Thoracic aorta (tissue), 2 donors: ENCODE results near the gene MYCBP2. TPM values are rescaled to one million over a fixed set of nuclear protein-coding genes. Genes with fewer than 3 reads are reported as not detected.

Source experiments
- ATAC-seq: fragments of 150-250 bp; one replicate; pipeline ENCODE4 v1.8.0; 2017; ENCODE audit warnings: low read depth; ENCODE audit not compliant: insufficient number of reproducible peaks, low FRiP score
- DNase-seq: peaks from one replicate; pipeline ENCODE4 v3.0.0-alpha.2; 2020; ENCODE audit warnings: low spot score
- H3K27ac ChIP-seq, 2 donors: fragments of 200-600 bp; sonication (generic); 1 replicate in 1 of 2; 2 replicates in 1 of 2; pipeline ENCODE4 v1.5.1; 2016; ENCODE audit warnings: mild to moderate bottlenecking in 2 of 2, moderate library complexity in 2 of 2
- H3K27me3 ChIP-seq: fragments of 200-600 bp; sonication (generic); replicated peaks from 2 replicates; pipeline ENCODE4 v1.6.0; 2016; ENCODE audit warnings: mild to moderate bottlenecking; ENCODE audit not compliant: insufficient read depth
- H3K36me3 ChIP-seq: fragments of 200-600 bp; sonication (generic); one replicate; pipeline ENCODE4 v1.5.1; 2016
- H3K4me1 ChIP-seq, 2 donors: fragments of 200-600 bp; sonication (generic); 1 replicate in 1 of 2; 2 replicates in 1 of 2; pipeline versions ENCODE4 v1.5.1 to v1.6.0; 2016; ENCODE audit warnings: low read depth in 2 of 2, mild to moderate bottlenecking in 1 of 2; ENCODE audit not compliant: control insufficient read depth in 1 of 2
- H3K4me3 ChIP-seq: fragments of 200-600 bp; sonication (generic); 2 replicates; pipeline ENCODE4 v1.5.1; 2016; ENCODE audit warnings: mild to moderate bottlenecking
- H3K9me3 ChIP-seq: fragments of 200-600 bp; sonication (generic); 2 replicates; pipeline ENCODE4 v1.5.1; 2016
- total RNA-seq, 2 donors: library from RNA; depleted of rRNA; stranded (reverse); fragments of >200 nt; gene quantifications; one replicate each; pipeline versions ENCODE4 v1.1.0 to v1.2.3, GENCODE V29; 2016
- TF ChIP-seq, protein P1 (sequence below): fragments of 200-600 bp; sonication (generic); IDR thresholded peaks from one replicate; pipeline ENCODE4 v1.5.1; 2019; ENCODE audit warnings: antibody characterized with exemption

The MYCBP2 gene
- total RNA-seq, 2 donors from 2014 or later = 135 to 139 TPM

DNA sequence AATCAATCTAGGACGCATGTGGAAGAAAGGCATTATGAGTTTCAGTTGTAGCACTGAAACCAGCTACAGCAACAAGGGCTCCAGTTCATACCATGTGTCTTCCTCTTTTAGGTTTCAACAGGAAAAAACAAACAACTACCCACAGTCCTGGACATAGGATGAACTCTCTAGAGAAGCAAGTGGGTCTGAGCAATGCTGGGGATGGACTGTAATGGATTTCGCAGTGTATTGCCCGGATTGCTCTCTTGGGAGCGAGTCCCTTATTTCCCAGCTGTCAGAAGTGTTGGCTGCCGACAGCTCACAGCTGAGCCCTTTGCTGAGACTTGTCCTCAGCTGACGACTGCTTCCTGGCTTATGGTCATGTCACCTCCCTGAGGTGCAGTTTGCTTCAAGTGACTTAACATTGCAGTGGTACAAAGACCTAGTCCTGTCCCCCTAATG is 12.1 kb upstream of the MYCBP2 start:
- DNase-seq (no peak), ATAC-seq (no peak)
- TF ChIP-seq, protein P1, sequence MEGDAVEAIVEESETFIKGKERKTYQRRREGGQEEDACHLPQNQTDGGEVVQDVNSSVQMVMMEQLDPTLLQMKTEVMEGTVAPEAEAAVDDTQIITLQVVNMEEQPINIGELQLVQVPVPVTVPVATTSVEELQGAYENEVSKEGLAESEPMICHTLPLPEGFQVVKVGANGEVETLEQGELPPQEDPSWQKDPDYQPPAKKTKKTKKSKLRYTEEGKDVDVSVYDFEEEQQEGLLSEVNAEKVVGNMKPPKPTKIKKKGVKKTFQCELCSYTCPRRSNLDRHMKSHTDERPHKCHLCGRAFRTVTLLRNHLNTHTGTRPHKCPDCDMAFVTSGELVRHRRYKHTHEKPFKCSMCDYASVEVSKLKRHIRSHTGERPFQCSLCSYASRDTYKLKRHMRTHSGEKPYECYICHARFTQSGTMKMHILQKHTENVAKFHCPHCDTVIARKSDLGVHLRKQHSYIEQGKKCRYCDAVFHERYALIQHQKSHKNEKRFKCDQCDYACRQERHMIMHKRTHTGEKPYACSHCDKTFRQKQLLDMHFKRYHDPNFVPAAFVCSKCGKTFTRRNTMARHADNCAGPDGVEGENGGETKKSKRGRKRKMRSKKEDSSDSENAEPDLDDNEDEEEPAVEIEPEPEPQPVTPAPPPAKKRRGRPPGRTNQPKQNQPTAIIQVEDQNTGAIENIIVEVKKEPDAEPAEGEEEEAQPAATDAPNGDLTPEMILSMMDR = no peak
- Histone ChIP-seq H3K4me3 (no peak overlapping the region), H3K9me3 (no peaks in the 10 kb centered on the region), H3K27ac (no peak overlapping the region), H3K36me3 (no peaks in the 10 kb centered on the region), H3K27me3 (no peaks in the 10 kb centered on the region), H3K4me1 (no peaks in the 10 kb centered on the region)

DNA sequence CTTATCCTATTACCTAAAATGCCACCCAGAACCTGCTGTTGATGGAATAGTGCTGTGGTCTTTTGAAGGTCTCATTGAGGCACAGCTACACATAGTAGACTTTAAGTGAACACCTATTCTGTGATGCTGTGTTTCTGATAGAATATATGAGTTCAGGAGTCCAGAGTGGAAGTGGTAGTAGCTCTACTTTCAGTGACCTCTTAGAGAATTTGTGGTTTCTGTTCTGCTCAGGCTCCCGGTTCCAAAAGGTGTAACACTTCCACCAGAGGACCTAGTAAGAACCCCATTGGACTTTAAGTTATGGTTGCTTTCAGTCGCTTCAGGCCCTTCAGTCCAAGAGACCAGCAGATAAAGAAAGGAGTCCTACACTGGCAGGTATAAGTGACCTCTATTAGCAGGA is 11.4 kb upstream of the MYCBP2 start:
- TF ChIP-seq, protein P1 = no peak
- no peak overlapping the region for H3K4me3 ChIP-seq
- H3K4me1 ChIP-seq = no peaks in the 10 kb centered on the region
- DNase-seq (no peak), ATAC-seq (no peak)
- no peaks in the 10 kb centered on the region for H3K9me3 ChIP-seq
- H3K36me3 ChIP-seq = no peaks in the 10 kb centered on the region
- H3K27me3 ChIP-seq = no peaks in the 10 kb centered on the region
- H3K27ac ChIP-seq = no peak overlapping the region

DNA sequence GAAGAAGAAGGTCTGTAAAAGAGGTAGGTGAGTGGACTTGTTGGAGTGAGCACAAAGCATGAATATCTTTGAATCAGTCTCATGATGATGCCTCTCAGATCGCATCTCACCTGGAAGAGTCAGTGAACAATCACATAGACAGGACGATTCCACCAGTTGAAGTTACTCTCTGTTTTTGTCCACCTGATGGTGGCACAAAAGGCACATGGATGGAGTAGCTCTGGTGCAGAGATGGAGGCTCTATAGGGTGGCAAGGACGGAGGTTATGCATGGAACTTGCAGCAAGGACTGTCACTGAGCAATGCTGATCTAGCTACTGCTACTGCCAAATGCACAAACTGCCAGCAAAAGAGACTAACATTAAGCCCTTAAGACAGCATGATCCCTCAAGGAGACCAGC is 10.3 kb upstream of the MYCBP2 start:
- TF ChIP-seq, protein P1 = no peak
- ATAC-seq (no peak), DNase-seq (no peak)
- Histone ChIP-seq H3K4me3 (no peak overlapping the region), H3K36me3 (no peaks in the 10 kb centered on the region), H3K9me3 (no peaks in the 10 kb centered on the region), H3K4me1 (no peaks in the 10 kb centered on the region), H3K27me3 (no peaks in the 10 kb centered on the region), H3K27ac (no peak overlapping the region)

DNA sequence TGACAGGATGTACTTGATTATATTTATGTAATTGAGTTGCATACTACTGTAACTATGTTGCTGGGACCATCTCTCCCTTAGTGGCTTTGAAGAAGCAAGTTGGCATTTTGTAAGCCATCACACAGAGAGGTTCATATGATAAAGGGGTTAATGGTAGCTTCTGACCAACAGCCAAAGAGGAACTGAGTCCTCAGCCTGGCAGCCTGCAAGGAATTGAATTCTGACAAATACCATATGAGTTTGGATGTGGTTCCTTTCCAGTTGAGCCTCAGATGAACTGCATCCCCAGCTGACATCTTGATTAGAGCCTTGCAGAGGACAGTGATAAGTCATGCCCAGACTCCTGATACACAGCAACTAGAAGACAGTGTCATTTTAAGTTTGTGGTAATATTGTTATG is 8.6 kb upstream of the MYCBP2 start:
- no peak for ATAC-seq
- TF ChIP-seq, protein P1 = no peak
- no peak overlapping the region for H3K4me3 ChIP-seq
- no peaks in the 10 kb centered on the region for H3K36me3 ChIP-seq
- no peaks in the 10 kb centered on the region for H3K9me3 ChIP-seq
- H3K27me3 ChIP-seq = no peaks in the 10 kb centered on the region
- DNase-seq = no peak
- H3K27ac ChIP-seq = no peak overlapping the region
- H3K4me1 ChIP-seq = peaks cover 0 to 2% of the 10 kb centered on the region in 2 donors

DNA sequence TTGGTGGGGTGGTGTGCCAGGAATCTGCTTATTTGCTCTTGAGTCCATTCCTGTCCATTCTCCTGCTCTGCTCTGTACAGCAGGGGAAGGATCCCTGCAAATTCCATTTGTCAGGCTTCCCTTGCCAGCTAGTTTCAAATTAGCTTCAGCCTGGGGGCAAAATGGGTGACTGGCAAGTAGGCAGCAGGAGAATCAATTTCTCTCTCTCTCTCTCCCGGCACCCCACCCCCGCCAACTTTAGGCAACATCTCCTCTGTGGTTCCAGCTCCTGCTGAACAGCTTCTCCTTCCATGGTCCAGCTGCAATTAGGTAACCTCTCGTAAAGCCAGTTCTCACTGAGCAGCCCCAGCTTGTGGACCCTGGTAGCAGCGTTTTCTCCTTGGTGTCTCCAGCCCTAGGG is 6.7 kb upstream of the MYCBP2 start:
- H3K36me3 ChIP-seq = no peaks in the 10 kb centered on the region
- H3K9me3 ChIP-seq = no peaks in the 10 kb centered on the region
- no peak overlapping the region for H3K27ac ChIP-seq
- no peak for ATAC-seq
- H3K4me1 ChIP-seq = peaks cover 4 to 10% of the 10 kb centered on the region in 2 donors
- TF ChIP-seq, protein P1 = no peak
- no peak overlapping the region for H3K4me3 ChIP-seq
- no peak for DNase-seq
- no peaks in the 10 kb centered on the region for H3K27me3 ChIP-seq
